ENCODE results near the gene CD1E. TPM values are rescaled to one million over a fixed set of nuclear protein-coding genes. Genes with fewer than 3 reads are reported as not detected.
"Not testable (repeated sequence)": the region's sequence is repeated elsewhere in the genome, so short reads cannot be mapped to it uniquely, and the experiment has no call there.

Gene CD1E
- polyA plus RNA-seq, 2 of the 4 experiments (the other 2 are of a cell fraction): not detected

- TF ChIP-seq ZNF302 (CRISPR knock-in tag; IDR thresholded peaks at IDR 0.05): no peak
- TF ChIP-seq ELK1 (IDR thresholded peaks at IDR 0.05; ENCODE audit: low read depth, low read length): no peak
- peak; percentile 62 for TF ChIP-seq MAFK (IDR thresholded peaks at IDR 0.05; ENCODE audit: partially characterized antibody)
- FAIRE-seq (no peak), DNase-seq (ENCODE audit: low read depth in 1 of 2, low spot score in 1 of 2) (no peak), ATAC-seq (no peak)
- WGBS (ENCODE audit: missing lambda C conversion rate): 2% methylated on average over 2 of the region's 2 CpGs
- POLR2A ChIA-PET: no interaction called here
- Histone ChIP-seq H3K27ac (no peak overlapping the region), H3K4me1 (no peaks in the 10 kb centered on the region), H3K4me3 (no peak overlapping the region), H3K9me3 (no peaks in the 10 kb centered on the region), H3K4me2 (no peak overlapping the region)
- CTCF ChIA-PET: no interaction called here
Observed at GRCh38 chr1:158334526-158335212, 19.0 kb upstream of the CD1E start.

- no peak overlapping the region for H3K4me2 ChIP-seq
- ATAC-seq (no peak), FAIRE-seq (no peak), DNase-seq (ENCODE audit: low read depth in 1 of 2, low spot score in 1 of 2) (no peak)
- ChIA-PET POLR2A (no interaction called here), CTCF (no interaction called here)
- H3K4me1 ChIP-seq: no peaks in the 10 kb centered on the region
- no peaks in the 10 kb centered on the region for H3K9me3 ChIP-seq
- no peak overlapping the region for H3K27ac ChIP-seq
- TF ChIP-seq JUN (IDR thresholded peaks at IDR 0.05) (no peak), HOXA7 (CRISPR knock-in tag; IDR thresholded peaks at IDR 0.05) (no peak), REST (IDR thresholded peaks at IDR 0.05) (no peak), HEYL (CRISPR knock-in tag; IDR thresholded peaks at IDR 0.05) (no peak), USF2 (IDR thresholded peaks at IDR 0.05) (no peak), RFX5 (IDR thresholded peaks at IDR 0.05) (no peak), ZC3H11A (IDR thresholded peaks at IDR 0.05) (no peak), E2F6 (IDR thresholded peaks at IDR 0.05; ENCODE audit: borderline replicate concordance, low read depth) (no peak), MAFK (IDR thresholded peaks at IDR 0.05; ENCODE audit: partially characterized antibody) (no peak), NFE2L2 (conservative IDR thresholded peaks at IDR 0.05; ENCODE audit: low read length) (no peak), HDAC2 (IDR thresholded peaks at IDR 0.05) (no peak), CBX8 (IDR thresholded peaks at IDR 0.05) (no peak)
- no peak overlapping the region for H3K4me3 ChIP-seq
Observed at GRCh38 chr1:158335213-158335532, 18.5 kb upstream of the CD1E start.

GRCh38 chr1:158336413-158336812, 17.3 kb upstream of the CD1E start:
- not testable (repeated sequence) for DNase-seq (ENCODE audit: low read depth in 1 of 2, low spot score in 1 of 2)

GRCh38 chr1:158348946-158349345, 4.7 kb upstream of the CD1E start:
- H3K9me3 ChIP-seq; H3K4me1 ChIP-seq; H3K4me2 ChIP-seq; FAIRE-seq; DNase-seq (ENCODE audit: low read depth in 1 of 2, low spot score in 1 of 2); CTCF ChIA-PET; H3K4me3 ChIP-seq; ATAC-seq; POLR2A ChIA-PET; H3K27ac ChIP-seq: not testable (repeated sequence)
- WGBS (ENCODE audit: missing lambda C conversion rate): 67% methylated on average over 3 of the region's 24 CpGs

More at GRCh38 chr1:158336413-158336812, 17.3 kb upstream of the CD1E start:
- 0% methylated on average over 6 of the region's 7 CpGs for WGBS (ENCODE audit: missing lambda C conversion rate)
- POLR2A ChIA-PET, H3K27ac ChIP-seq, H3K4me2 ChIP-seq, H3K4me1 ChIP-seq, ATAC-seq, H3K4me3 ChIP-seq, FAIRE-seq, H3K9me3 ChIP-seq: not testable (repeated sequence)
- CTCF ChIA-PET: interaction anchor here (0.7 kb wide), 1 partner anchor 65 kb away, joined by 3 read pairs; no protein-coding TSS in a partner anchor
